HG03354 (cell line): ENCODE measurements around the gene ZNF644.
A peak's percentile ranks its signal among the peaks of the same experiment; 100 is the strongest.

Experiments used
- ATAC-seq: cut with Tn5 transposase; IDR thresholded peaks from one replicate; pipeline ENCODE4 v1.9.1; 2021; ENCODE audit warnings: mild to moderate bottlenecking; ENCODE audit not compliant: unreplicated experiment, poor library complexity, severe bottlenecking

The ZNF644 gene

DNA sequence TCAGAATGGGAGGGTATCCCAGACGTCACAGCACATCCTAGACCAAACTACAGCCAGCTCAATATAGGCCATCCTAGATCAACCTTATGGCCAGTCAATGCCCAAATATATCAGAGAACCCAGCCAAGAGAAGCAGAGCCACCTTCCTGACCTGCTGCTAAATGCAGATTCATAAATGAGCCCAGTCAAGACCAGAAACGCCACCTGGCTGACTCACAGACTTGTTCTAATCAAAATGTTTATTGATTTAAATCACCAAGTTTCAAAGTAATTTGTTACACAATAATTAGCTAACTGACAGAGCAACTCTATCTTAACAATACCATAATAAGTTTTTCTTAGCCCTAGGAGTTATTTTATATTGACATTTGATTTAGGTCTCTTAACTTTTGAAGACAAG lies 28.6 kb downstream of the ZNF644 start:
- no peak for ATAC-seq

GRCh38 chr1:90990779-90991178 lies 31.1 kb downstream of the ZNF644 start:
- ATAC-seq, result no peak

DNA sequence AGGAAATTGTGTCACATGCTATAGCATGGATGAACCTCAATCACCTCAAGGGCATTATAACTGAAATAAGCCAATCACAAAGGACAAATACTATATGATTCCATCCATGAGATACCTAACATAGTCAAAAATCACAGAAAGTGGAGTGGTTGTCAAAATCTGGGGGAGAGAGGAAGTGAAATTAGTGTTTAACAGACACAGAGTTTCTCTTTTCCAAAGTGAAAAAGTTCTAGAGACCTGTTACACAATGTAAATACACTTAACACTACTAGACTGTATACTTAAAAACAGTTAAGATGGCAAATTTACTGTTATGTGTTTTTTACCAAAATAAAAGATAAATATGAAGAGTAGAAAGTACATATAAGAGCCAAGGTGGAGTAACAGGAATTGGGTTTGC lies 31.8 kb downstream of the ZNF644 start:
- peak; percentile 56 for ATAC-seq

DNA sequence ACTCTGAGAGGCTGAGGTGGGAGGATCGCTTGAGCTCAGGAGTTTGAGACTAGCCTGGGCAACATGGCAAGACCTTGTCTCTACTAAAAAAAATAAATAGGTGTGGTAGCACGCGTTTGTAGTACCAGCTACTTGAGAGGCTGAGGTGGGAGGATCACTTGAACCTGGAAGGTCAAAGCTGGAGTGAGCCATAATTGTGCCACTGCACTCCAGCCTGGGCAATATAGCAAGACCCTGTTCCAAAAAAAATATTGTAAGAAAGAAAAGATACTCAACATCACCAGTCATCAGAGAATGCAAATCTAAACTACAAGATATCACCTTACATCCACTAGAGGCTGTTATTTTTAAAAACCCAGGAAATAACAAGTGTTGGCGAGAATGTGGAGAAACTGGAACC lies 32.5 kb downstream of the ZNF644 start:
- ATAC-seq, result no peak

DNA sequence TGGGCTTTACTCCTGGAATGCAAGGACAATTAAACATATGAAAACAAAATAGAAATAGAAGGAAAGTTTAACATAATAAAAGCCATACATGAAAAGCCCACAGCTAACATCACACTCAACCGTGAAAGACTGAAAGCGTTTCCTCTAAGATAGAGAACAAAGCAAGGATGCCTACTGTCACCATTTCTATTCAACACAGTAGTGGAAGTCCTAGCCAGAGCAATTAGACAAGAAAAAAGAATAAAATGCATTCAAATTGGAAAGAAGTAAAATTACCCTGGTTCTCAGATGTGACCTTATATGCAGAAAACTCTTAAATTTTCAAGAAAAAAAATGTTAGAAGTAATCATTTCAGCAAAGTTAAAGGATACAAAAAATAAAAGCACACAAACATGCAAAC lies 34.0 kb downstream of the ZNF644 start:
- ATAC-seq, result no peak

DNA sequence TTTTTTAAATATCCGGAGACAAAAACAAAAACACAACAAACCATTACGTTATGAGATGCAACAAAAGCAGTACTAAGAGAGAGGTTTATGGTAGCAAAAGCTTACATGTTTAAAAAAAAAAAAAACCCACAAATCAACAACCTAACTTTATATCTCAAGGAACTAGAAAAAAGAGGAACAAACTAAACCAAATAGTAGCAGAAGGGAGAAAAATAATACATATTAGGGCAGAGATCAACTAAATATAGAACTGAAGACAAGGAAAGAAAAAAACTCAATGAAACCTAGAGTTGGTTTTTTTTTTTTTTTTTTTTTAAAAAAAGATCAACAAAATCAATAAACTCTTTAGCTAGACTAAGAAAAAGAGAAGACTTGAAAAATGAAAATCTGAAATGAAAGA lies 34.9 kb downstream of the ZNF644 start:
- ATAC-seq, result no peak

- no peak for ATAC-seq
Measured at GRCh38 chr1:90977522-90977921, 44.3 kb downstream of the ZNF644 start.

GRCh38 chr1:90973897-90974798 lies 47.7 kb downstream of the ZNF644 start:
- no peak for ATAC-seq

- no peak for ATAC-seq
Measured at GRCh38 chr1:90970208-90970607, 51.6 kb downstream of the ZNF644 start.

GRCh38 chr1:90969241-90969640 lies 52.6 kb downstream of the ZNF644 start:
- ATAC-seq, result no peak

DNA sequence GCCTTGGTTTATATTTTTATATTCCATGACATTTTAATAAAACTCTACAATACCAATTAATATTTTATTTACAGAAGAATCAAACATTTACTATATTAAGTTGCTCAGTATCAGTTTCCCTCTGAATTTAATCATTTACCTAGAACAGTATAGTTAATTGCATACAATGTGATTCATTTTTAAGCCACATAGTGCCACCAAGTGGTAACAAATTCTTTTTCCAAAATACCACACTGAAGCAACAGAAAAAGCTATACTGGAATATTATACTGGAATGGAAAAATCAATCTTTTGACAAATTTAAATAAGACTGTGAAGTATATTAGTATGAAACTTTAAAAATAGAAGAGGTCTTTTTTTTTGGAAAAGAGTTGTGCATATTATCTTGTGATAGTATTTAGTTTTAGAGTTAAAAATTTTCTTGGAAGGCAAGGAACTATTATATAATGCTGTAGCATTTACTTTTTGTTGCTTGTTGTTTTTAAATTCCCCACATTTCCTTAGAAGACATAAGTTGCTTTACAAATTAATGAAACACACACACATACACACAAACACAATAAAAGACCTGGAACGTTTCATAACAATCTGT lies 57.3 kb downstream of the ZNF644 start:
- peak; percentile 67 for ATAC-seq

- no peak for ATAC-seq
Measured at GRCh38 chr1:90963651-90964050, 58.2 kb downstream of the ZNF644 start.

- no peak for ATAC-seq
Measured at GRCh38 chr1:90963236-90963635, 58.6 kb downstream of the ZNF644 start.

DNA sequence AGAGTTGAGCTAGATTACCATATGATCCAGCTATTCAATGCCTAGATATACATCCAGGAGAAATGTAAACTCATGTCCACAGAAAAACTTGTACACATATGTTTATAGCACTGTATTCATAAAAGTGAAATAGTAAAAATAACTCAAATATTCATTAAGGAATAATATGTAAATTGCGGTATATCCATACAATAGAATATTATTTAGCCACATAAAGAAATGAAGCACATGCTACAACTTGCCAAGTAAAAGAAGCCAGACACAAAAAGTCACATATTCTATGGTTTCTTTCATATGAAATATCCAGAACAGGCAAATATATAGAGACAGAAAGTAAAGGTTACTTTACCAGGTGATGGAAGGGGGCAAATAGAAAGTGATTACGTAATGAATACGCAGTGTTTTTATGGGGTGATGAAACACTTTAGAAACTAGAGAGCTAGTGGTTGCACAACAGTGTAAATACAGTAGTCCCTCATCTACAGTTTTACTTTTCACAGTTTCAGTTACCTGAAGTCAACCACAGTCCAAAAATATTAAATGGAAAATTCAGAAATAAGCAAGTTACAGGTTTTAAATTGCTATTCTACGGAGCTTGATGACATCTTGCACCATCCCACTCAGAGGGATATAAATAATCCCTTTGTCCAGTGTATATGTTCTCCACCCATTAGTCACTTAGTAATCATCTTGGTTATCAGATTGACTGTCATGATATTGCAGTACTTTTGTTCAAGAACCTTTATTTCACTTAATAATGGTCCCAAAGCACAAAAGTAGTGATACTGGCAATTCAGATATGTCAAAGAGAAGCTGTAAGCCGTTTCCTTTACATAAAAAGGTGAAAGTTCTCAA lies 62.3 kb downstream of the ZNF644 start:
- ATAC-seq, result peak; percentile 88

GRCh38 chr1:90957497-90957896 lies 64.3 kb downstream of the ZNF644 start:
- ATAC-seq, result no peak

- ATAC-seq, result no peak
Measured at GRCh38 chr1:90955769-90956168, 66.1 kb downstream of the ZNF644 start.

- ATAC-seq, result no peak
Measured at GRCh38 chr1:90952906-90953305, 68.9 kb downstream of the ZNF644 start.

GRCh38 chr1:90951009-90951408 lies 70.8 kb downstream of the ZNF644 start:
- ATAC-seq, result no peak

DNA sequence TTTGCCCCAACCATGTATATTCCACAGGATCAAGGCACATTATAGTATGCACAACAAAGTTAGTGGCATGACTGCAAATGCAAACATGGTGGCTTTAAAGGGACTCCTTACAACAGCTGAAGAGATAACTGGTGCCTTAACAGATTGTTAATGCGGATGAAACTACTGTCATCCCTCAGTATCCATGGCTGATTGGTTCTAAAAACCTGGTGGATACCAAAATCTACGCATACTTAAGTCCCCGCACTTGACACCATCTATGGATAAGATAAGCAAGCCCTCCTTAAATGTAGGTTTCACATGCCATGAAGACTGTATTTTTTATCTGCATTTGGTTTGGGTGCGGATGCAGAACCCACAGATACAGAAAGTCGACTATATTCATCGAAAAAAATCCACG lies 73.5 kb downstream of the ZNF644 start:
- no peak for ATAC-seq

DNA sequence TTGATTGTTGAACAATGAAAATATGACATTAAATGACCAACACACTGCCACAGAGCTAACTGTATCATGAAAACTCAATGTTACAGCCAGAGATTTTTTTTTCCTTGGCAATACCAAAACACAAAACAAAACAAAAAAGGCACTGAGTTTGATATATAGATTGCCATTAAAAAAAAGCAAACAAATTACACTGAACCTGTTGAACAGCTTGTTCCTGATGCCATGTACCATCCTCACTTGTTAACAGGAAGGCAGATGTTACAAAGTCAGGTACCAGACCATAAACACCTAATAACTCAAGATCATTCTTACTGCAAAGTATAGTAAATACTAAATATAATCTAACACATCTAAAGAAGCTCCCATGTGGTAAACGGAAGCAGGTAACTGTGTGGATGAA lies 75.2 kb downstream of the ZNF644 start:
- no peak for ATAC-seq
